HEK293 (cell line): ENCODE results near the gene CACNA2D4.

Experiments used
- CTCF ChIP-seq: fragments of 450-650 bp; formaldehyde crosslinking; IDR thresholded peaks from 2 replicates; pipeline ENCODE4 v1.5.1; 2016; ENCODE audit warnings: missing biosample characterization, missing genetic modification characterization
- RBAK ChIP-seq: fragments of 450-650 bp; formaldehyde crosslinking; IDR thresholded peaks from 2 replicates; pipeline ENCODE4 v1.5.1; 2016; ENCODE audit warnings: missing biosample characterization, missing genetic modification characterization
- SCRT2 ChIP-seq: fragments of 450-650 bp; formaldehyde crosslinking; IDR thresholded peaks from 2 replicates; pipeline ENCODE4 v1.5.1; 2016; ENCODE audit warnings: missing biosample characterization, missing genetic modification characterization
- SP7 ChIP-seq: fragments of 450-650 bp; formaldehyde crosslinking; IDR thresholded peaks from 2 replicates; pipeline ENCODE4 v1.5.1; 2016; ENCODE audit warnings: missing biosample characterization, missing genetic modification characterization
- ZBTB10 ChIP-seq: fragments of 450-650 bp; formaldehyde crosslinking; IDR thresholded peaks from 2 replicates; pipeline ENCODE4 v1.5.1; 2016; ENCODE audit warnings: missing biosample characterization, missing genetic modification characterization
- ZBTB20 ChIP-seq: fragments of 450-650 bp; formaldehyde crosslinking; IDR thresholded peaks from 2 replicates; pipeline ENCODE4 v1.5.1; 2016; ENCODE audit warnings: missing biosample characterization, missing genetic modification characterization
- ZBTB49 ChIP-seq: fragments of 450-650 bp; formaldehyde crosslinking; IDR thresholded peaks from 2 replicates; pipeline ENCODE4 v1.5.1; 2016; ENCODE audit warnings: missing biosample characterization, missing genetic modification characterization, low read depth
- ZNF169 ChIP-seq: fragments of 450-650 bp; formaldehyde crosslinking; IDR thresholded peaks from 2 replicates; pipeline ENCODE4 v1.5.1; 2016; ENCODE audit warnings: missing biosample characterization, missing genetic modification characterization
- ZNF18 ChIP-seq: fragments of 450-650 bp; formaldehyde crosslinking; IDR thresholded peaks from 2 replicates; pipeline ENCODE4 v1.5.1; 2016; ENCODE audit warnings: missing biosample characterization, missing genetic modification characterization
- ZNF37A ChIP-seq: fragments of 450-650 bp; IDR thresholded peaks from 2 replicates; pipeline ENCODE4 v1.5.1; 2018; ENCODE audit warnings: missing biosample characterization, missing genetic modification characterization
- ZNF398 ChIP-seq: fragments of 450-650 bp; formaldehyde crosslinking; IDR thresholded peaks from 2 replicates; pipeline ENCODE4 v1.5.1; 2017; ENCODE audit warnings: missing biosample characterization, missing genetic modification characterization
- ZNF544 ChIP-seq: fragments of 450-650 bp; formaldehyde crosslinking; IDR thresholded peaks from 2 replicates; pipeline ENCODE4 v1.5.0; 2017; ENCODE audit warnings: missing biosample characterization, missing genetic modification characterization
- ZNF670 ChIP-seq: fragments of 450-650 bp; formaldehyde crosslinking; IDR thresholded peaks from 2 replicates; pipeline ENCODE4 v1.5.1; 2016; ENCODE audit warnings: missing biosample characterization, missing genetic modification characterization, low read depth

- TF ChIP-seq ZBTB49 (tag by site-specific recombination), result no peak
- TF ChIP-seq ZNF670 (tag by site-specific recombination), result no peak
- no peak for TF ChIP-seq CTCF (tag by site-specific recombination)
- TF ChIP-seq ZNF398 (tag by site-specific recombination), result no peak
- TF ChIP-seq SCRT2 (tag by site-specific recombination), result no peak
- no peak for TF ChIP-seq ZNF18
- no peak for TF ChIP-seq ZNF37A
- TF ChIP-seq ZNF544 (tag by site-specific recombination), result no peak
- TF ChIP-seq RBAK (tag by site-specific recombination), result no peak
- no peak for TF ChIP-seq SP7
- TF ChIP-seq ZBTB10 (tag by site-specific recombination), result no peak
- TF ChIP-seq ZNF169 (tag by site-specific recombination), result no peak
- no peak for TF ChIP-seq ZBTB20 (tag by site-specific recombination)
Observed at GRCh38 chr12:1781772-1782171, 136.7 kb downstream of the CACNA2D4 start.
